Activated T-cell treated with anti-CD3 and anti-CD28 coated beads, Interleukin-2, amount 50 U/mL, for 1 hour (primary cell): ENCODE measurements around the gene PSKH1.

Experiments
- DNase-seq: peaks from one replicate; pipeline ENCODE4 v3.0.0-alpha.2; 2020

Gene PSKH1

DNA sequence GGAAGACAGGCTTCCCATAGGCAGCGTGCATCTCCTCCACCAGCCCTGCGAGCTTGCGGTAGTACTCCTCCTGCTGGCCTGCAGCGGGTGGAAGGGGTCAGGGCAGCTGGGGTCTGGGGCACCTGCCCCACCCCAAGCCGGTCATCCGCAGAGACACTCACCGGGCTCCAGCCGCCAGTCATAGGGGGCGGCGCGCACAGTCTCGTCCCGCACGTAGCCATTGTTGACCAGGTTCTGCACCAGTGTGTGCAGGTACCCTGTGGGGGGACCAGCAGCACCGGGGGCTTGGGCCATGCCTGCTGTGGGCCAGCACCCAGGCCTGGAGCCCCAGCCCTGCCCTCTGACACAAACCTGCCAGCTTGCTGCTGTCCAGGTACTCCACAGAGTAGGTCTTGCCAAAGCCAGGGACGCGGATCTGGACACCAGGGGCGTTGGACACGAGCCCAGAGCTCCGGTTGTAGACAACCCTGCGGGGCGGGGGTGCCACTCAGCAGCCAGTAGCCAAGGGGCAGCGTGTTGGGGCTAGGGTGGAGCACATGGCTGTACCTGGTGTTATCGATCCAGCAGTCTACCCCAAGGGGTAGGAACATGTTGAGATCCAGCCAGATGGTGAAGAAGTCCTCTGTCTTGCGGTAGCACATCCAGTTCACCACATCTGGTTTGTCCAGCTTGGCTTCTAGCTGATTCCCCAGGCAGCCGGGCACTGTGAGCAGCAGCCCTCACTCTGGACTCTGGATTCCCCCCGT, 49.6 kb downstream of the PSKH1 start:
- DNase-seq: no peak

DNA sequence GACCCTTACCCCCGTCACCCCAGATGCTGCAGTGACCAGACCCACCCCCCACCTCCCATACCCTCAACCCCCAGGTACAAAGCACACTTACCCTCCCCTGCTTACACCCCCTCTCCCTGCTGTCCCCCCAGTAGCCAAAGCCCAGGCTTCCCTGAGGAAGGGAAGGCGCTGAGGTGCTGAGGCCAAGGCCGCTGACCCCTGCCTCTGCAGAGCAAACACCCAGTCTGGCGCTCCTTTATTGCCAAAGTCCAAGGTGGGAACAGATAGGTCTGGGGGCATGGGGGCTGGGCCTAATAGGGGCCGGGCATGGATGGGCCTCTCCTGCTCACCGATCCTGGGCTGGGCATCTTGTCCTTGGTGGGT, 50.2 kb downstream of the PSKH1 start:
- DNase-seq: no peak

DNA sequence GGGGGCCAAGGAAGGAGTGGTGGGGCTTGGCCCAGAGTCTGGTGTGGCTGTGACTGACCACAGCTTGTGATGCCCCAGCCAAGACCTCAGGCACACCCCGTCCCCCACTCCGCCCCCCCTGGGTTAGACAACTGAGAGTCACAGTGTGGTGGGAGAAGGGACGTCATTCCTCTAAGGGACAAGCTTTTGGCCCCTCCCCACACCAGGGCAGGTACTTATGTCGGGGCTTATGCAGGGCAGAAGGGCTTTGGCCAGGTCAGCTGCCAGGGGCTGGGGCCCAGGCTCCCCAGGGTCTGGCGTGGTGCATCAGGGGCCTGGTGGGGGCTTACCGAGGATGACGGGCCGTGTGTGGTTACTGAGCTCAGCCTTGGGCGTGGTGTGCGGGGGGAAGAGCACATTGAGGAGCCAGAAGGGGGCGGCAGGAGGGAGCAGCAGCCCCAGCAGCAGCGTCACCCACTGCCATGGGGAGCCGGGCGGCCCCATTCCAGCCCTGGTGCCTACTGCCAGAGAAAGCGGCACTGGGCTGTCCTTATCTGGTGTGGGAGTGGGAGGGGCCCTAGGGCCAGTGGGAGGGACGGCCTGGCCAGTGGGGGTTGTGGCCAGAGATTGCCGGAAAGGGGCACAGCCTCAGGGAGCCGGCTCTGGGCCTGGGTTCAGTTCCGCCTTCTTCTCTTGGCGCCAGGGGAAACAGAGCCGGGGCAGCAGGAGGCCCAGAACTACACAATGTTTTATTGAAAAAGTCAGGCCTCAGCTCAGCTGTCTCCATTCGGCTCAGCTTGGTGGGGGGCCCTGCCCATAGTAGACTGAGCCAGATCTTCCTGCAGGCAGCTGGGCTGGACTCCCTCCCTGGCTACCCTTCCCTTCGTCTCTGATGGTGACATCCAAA, 50.8 kb downstream of the PSKH1 start, which contains the start of gene LCAT:
TSS of gene LCAT (minus strand) at position 502 of the 886 bp plus-strand sequence. CDS start at position 483, 19 bp downstream.
- no peak for DNase-seq

DNA sequence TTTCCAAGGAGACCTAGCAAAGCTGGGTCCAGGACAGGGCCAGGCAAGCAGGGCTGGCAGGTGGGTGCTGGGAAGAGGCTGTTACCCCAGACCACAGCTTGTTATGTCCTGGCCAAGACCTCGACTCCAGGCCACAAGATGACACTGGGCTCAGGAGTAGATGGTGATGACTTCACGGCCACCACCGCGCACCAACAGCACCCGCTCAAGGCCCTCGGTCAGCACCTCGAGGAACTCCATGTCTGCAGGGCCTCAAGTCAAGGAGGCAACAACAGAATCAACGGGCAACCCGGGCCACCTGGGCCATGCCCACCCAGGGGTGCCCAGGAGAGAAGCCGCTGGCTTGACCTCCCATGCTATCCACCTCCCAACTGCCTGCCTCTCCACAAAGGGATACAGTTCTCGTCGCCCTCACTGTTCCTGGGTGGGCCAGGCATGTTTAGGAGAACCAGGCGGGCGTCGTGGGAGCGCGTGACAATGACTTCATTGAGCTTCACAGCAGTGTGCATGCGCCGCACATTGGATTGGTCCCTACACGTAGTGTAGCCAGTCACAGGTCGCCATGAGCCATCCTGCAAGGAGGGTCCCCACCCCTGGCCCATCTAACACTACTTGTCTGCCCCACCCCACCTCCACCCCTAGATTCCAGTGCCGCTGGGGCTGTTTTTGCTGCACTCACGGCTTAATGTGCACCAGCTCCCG, 51.8 kb downstream of the PSKH1 start:
- DNase-seq: no peak

DNA sequence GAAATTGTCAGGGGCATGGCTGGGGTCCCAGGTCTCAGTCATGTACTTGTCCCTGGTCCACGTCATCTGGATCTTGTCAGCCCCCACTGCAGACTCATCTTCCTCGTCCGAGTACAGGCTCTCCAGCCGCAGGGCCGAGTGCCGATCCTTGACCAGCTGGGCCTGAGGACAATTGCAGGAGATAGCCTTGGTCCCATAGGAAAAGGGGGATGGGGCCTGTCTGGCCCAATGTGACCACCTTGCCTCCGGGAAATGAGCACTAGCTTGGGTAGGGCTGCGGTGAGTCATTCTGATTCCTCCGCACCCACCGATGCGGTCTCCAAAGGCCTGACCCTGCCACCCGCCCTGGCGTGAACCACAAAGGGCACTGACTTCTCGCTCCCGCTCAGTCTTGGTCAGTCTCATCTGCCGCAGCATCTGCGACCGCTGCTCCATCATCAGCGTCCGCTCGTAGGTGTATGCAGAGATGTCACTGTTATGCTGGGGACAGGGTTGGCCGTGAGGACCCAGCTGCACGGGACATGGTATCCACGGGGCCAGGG, 52.4 kb downstream of the PSKH1 start:
- no peak for DNase-seq

DNA sequence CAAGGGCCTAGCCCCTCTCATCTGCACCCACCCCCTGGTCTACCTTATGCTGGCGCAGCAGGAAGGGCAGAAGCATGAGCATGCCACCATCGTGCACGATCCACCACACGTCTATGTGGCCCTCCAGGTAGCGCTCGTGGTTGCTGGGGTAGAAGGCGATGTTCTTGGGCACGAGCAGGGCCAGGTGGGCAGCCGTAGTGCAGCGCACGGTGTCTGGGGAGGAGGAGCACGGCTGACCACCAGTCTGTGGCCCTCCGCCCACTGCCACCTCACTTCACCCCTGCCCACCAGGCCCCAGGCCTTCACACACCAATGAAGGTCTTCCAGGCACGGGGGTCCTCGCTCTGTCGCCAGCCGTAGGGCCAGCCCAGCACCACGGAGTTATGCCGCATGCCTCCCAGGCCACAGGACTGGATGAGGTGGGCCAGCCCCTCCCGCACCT, 53.1 kb downstream of the PSKH1 start:
- no peak for DNase-seq

DNA sequence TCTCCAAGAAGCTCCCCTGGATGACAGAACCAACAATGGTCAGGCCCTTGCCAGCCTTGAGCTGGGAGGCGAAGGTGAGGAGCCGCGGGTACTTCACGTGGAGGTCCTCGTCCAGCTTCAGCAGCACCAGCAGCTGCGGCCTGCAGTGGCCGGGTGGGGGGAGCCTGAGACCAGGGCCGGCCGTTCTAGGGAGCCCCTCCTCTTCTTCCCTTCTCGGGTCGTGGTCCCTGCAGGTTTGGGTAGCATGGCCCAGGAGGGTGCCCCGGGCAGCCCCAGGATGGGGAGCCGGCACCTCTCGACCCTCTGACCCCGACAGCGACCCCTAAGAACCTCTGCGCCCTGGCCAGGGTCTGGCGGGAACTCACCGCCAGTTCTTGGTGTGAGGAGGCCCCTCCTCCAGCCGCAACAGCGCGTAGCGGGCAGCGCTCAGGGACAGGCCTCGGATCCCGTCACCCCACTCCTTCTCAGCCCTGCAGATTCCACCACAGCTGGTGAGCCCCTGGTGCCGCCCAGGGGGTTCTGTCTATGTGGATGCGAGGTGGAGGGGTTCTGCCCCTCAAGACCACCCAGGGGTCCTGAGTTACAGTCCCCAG, 54.0 kb downstream of the PSKH1 start:
- DNase-seq: no peak

DNA sequence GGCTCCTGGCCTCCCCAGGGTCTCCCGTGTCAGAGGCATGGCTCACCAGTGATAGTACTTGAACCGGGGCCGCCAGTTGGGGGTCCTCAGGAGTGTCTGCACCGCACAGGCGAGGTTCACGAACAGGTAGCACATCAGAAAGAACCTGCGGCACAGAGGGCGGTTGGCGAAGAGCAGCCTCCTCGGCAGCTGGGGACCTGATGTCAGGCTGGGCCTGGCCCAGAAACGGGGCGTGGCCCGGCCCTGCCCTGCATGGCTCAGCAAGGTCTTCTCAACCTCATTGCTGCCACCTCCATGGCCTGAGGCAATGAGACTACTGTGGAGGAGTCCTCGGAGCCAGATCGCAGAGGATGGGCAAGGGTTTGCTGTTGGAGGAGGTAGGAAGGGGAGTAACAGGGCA, 55.0 kb downstream of the PSKH1 start:
- no peak for DNase-seq

DNA sequence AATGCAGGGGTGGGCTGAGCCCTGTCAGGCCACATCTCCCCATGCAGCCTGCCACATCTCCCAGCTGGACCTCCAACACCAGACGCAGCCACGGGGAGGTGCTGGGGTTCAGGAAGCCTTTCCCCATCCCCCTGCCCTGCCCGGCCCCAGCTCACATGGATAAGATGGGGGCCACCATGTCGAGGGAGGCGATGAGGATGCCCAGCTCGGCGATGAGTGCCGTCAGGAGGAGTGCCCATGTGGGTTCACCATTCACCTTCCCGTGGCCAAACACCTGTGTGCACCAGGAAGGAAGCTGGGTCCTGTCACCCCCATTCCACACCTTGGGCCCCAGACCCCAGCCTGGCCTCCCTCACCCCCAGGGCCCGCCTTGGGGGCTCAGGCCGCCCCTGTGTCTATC, 56.6 kb downstream of the PSKH1 start:
- DNase-seq: no peak

DNA sequence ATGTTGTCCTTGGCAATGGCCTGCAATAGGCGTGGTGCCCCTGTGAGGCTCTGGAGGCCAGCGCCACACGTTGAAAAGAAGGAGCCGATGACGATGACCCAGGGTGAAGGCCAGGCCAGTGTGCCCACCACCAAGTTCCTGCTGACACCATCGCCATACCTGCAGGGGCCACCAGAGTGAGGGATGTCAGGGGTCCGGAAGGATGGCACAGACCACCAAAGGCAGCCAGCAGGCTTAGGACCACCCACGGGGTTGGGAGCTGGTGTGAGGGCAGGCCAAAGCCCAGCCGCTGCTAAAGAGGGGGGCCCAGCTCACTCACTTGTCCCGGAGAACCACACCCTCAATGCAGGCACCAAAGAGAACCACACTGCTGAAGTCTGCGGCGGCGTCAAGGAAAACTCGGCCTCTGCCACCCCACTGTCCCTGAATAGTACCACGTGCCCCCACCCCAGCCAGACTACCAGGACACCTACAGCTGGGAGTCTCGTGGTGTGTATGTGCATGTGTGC, 57.3 kb downstream of the PSKH1 start:
- no peak for DNase-seq

DNA sequence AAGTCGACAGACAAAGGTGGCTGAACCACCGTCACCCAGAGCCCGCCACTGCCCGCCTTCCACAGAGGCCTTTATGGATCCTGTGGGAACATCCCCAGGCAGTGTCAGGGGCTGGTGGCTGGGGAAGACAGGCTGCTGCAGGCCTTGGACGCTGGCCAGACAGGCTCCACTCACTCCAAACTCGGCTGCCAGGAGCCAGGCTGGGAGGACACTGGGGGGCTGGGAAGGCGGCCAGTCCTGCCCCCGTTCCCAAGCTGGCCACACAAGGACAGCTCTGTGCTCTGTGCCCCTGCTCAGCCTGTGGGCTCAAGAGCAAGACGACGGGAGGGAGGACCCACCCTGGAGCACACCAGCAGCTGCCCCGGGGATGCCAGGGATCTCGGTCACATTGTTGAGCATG, 58.4 kb downstream of the PSKH1 start:
- DNase-seq: no peak

DNA sequence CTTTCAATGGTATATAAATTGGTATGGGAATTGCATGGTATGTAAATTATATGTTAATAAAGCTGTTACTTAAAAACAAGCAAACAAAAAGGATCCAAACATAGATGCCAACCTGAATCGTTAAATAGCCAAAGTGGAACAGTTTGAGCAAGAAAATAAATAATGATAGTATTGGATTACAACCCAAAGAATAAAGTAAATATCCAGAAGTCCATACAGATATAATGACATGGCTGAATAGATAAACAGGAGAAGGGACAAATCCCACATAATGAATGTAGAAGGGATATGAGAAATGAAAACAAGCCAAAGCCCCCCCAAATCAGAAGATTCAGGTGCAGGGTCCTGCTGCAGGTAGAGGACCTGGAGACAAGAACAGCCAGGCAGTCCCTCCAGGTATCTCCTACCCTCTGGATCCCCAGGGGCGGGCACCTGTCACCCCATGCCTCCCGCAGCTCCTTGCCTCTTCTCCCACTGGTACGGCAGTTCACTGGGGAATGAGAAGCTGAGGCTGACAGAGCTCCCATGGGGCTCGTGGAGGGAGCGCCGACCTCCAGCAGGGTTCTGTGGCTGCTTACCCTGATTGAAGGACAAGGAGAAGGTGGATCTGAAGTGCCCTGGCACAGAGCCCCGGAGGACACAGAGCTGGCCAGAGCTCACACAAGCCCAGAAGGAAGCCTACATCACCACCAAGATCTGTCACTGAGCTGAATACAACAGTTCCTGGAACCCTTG, 60.8 kb downstream of the PSKH1 start:
- DNase-seq: no peak

DNA sequence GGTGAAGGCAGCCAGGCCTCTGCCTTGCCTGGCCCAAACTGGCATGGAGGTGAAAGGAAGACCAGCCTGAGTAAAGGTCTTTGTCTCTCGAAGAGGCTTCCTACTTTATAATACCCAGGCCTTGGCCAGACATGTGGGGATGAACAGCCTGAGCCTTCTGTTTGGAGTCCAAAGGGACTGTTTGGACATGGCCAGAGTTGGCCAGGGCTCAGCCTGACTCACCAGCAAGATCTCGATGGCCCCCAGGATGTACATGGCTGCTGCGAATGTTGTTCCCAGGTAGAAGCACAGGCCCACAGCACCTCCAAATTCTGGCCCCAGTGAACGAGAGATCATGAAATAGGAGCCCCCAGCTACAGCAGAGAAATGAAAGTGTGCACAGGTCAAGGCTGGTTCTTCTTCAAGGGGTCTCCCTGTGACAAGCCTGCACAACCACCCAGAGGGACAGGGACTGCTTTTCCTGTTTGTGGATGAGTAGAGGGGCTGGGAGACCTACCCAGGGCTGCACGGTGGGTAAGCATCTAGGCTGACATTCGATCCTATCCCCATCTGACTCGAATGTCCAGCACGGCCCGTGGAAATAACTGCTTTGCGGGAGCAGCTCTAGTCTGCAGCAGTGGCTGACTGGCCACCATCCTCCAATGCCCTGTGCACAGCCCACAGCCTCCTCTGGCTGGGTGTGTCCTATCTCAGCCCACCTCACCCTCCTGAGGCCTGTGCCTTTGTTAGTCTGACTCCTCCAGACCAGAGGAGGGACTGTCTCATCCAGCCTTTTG, 61.6 kb downstream of the PSKH1 start:
- DNase-seq: no peak

DNA sequence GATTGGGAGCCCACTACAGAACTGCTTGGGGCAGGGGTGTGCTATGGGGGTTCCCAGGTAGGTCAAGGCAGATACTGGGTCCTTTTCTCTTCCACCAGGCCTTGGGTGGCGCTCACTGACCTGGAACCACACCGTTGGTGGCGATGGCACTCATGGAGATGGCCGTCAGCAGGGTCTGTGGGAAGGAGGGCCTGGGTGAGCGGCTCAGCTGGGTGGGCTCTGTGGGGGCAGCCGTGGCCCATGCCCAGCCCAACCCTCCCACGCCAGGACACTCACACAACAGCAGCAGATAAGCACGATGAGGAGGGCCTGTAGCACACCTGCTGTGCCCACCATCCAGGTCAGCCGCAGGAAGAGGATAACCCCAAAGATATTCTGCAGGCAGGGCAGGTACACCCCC, 64.6 kb downstream of the PSKH1 start:
- no peak for DNase-seq

DNA sequence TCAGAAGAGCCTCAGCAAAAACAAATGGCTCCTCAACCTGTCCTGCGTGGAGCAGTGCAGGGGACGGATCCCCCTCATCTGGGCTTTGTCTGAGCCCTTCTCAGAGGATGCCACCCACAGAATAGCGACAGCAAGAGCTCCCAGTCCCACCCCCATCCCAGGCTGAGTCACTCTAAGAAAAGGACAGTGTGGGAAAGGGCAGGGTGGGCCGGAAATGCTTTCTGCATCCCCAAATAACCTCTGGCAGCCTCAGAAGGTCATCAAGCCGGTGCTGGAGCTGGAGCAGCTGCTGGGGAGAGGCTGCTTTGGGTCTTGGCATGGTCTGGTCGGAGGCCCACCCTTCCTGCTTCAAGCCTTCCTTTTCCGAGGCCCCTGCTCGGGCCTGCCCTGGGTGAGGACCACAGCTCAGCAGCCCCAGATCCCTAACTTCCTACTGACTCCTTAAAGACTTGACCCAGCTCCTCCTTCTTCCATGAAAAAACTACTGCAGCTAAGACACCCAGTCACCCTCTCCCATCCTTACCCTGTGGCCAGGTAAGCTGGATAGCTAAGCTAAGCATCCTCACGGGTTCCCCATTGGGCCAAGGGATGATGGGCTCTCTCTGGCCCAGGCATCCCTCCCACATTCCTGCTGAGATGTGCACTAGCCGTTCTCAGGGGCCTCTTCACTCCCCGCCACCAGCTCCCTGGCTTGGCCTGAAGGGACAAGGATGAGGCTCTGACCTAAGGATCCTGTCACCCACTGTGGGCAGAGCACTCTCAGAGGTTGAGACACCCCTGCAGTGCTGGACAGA, 66.7 kb downstream of the PSKH1 start:
- no peak for DNase-seq

DNA sequence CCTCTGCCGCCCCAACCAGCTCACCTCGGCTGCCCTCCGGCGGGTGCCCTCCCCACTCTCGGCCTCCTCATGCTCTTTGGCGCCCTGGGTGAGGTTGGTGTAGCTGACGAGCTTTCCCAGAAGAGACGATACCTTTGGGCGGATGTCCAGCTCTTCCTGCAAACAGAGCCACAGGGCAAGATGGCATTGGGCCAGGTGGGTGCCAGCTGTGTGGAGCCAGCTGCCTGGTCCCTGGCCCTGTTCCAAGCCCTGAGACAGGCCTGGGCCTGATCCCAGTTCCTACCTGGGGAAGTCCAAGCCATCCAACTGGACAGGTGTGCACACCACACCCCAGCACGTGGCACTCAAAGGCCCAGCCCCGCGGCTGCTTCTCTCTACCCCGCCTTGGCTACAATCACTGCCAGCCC, 68.5 kb downstream of the PSKH1 start:
- no peak for DNase-seq

DNA sequence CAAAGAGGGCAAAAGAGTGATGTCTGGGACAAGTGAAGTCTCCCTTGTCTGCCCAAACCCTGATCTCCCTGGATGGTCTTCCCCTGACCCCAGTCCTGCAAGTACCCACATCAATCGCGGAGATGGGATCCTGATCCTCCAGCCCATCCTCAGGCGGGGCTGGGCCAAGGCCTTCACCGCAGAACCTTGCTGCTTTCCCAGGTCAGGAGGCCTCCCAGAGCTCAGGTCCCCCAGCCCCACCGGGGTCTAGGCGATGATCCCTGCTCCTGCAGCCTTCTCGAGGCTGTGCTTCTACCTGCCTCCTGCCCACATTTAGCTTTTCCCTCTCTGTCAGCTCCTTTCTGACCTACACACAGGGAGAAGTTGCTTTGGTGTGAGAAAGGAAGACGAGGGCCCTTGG, 69.1 kb downstream of the PSKH1 start:
- DNase-seq: no peak

DNA sequence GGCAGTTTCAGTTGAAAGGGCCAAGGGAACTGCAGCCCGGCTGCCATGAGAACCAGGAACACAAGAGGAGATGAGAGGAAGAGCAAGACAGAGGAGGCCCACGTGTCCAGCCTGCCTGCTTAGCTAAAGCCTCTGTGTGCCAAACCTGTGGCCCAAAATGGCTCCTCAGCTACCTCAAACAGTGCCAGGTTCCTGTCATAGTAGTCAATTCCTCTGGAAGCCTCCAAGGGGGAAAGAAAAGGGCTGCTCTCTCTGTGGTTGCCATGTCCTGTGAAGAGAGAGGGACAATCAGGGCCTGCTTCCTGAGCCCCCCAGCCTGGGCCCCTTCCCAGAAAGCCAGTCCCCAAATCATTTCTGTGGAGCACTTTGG, 70.2 kb downstream of the PSKH1 start:
- no peak for DNase-seq

DNA sequence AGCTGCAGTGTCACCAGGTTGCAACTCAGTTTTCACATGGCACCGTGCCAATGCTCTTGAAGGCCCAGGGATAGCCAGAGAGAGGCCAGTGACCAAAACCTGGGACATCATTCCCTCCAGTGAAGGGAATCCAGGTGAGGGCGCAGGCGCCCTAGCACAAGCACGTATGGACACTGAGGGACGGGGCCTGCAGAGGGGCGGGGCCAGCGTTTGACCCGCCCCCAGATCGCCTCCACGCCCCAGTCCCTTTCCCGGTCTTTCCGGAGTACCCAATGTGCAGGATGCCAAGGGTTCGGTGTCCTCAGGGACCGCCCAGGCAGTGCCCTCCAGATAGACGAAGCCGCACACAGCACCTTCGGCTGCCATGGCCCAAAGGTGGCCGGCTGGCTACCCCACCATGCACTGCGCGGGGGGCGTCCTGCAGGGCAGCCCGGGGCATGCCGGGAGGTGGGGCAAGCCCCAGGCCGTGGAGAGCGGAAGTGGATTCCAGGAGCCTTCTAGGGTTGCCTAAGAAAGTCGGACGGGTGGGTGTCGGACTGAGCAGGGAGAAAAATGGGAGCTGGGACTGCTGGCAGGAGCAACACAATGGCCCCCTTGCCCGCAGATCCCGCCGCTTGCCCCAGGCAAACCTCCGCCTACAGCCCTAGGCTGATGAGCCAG, 70.7 kb downstream of the PSKH1 start:
- DNase-seq: no peak
